GM18502 (cell line): ENCODE results near the gene ATOX1.
"Not testable (repeated sequence)": the region's sequence is repeated elsewhere in the genome, so short reads cannot be mapped to it uniquely, and the experiment has no call there.

Source experiments
- ATAC-seq: cut with Tn5 transposase; IDR thresholded peaks from one replicate; pipeline ENCODE4 v1.9.1; 2021; ENCODE audit warnings: mild to moderate bottlenecking; ENCODE audit not compliant: unreplicated experiment, poor library complexity

Gene ATOX1, protein sequence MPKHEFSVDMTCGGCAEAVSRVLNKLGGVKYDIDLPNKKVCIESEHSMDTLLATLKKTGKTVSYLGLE

DNA sequence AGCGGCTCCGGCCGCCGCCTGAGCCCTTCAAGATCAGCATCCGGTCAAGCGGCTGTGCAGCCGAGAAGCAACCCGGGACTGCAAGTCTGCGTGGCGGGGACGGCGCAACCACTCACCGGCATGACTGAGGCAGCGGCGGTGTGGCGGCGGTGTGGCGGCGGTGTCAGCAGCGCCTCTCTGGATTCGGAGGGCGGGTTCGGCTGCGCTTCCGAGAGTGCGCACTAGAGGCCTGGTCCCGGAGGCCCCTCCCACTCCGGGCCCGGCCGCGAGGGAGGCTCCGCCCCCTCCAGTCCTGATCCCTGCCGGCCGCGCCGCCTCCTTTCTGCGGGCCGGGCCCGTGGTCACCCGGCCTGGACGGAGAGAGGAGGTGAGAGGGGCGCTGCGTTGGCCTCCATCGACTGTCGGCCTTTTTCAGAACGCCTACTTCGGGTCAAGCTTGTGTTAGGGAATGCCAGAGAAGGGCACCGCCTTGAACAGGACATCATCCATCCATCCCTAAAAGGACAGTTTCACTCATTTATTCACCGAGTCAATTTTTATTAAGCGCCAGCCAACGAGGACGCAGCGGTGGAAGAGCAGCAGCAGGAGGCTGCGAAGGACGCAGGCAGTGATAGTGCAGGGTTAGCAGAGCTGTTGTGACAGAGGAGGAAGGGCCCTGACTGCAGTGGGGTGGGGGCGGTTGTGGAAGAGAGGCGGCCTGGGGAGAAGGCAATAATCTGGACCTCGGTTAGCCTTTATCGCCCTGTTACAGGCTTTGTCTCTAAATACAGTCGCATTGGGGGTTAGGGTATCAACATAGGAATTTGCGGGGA is at the start of gene ATOX1:
Gene ATOX1, minus strand, starts transcription at position 202 of the 812 bp plus-strand sequence. Its CDS starts 80 bp downstream, at position 122.
- peak; percentile 92 for ATAC-seq

DNA sequence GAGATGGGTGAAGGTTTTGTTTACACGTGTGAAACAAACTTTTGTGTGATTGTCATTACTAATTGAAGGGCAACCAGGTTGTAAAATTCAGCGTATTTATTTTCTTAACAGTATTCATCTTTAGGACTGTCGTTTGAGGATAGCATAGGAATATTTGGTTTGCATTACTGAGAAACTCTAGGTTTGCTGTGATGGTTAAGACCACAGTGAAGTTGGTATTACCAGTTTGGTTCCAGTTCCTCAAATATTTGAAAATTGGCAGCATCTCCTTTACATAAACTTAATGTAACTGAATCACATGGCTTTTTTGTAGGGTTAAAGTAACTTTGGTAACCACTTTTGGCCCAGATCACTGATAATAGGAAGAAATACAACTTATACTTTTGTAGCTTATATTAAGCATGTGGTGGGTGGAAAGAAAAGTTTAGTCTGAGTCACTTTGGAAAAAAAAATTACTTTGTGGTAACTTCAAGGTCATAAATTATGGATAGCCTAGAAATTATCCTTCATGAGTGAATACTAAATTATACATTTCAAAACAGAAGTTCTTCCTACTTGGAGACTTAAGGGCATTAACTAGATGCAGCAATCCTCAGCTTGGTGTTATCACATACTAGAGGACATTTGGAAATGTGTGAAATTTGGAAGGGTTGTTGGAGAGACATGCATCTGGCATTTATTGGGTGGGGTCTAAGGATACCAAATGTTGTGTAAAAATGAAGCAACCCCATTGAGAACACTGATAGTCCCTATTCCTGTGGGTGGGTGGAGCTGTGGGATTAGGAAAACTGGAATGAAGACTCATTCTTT is 47.2 kb upstream of the ATOX1 start:
- ATAC-seq, result no peak

DNA sequence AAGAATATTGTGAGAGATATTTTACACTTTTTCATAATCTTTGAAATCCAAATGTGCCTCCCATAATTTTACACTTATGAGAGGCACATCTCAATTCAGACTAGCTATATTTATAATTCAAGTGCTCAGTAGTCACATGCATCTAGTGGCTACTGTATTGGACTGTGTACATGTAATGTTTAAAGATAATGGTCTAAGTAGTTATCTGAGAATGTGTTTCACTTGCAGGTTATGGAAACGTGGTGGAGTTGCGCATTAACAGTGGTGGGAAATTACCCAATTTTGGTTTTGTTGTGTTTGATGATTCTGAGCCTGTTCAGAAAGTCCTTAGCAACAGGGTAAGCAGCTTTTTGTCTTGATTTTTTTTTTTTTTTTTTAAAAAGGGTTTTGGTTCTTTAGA is 42.1 kb upstream of the ATOX1 start:
- no peak for ATAC-seq

DNA sequence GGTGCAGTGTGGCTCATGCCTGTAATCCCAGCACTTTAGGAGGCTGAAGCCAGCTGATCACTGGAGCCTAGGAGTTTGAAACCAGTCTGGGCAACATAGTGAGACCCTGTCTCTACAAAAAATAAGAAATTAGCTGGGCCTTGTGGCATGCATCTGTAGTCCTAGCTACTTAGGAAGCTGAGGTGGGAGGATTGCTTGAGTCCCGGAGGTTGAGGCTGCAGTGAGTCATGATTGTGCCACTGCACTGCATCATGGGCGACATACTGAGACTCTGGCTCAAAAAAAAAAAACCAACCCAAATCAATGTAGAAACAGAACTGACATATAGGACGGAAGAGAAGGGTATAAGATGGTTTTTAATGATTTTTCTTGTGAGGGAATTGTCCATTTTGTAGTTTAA is 41.0 kb upstream of the ATOX1 start:
- ATAC-seq, result no peak

DNA sequence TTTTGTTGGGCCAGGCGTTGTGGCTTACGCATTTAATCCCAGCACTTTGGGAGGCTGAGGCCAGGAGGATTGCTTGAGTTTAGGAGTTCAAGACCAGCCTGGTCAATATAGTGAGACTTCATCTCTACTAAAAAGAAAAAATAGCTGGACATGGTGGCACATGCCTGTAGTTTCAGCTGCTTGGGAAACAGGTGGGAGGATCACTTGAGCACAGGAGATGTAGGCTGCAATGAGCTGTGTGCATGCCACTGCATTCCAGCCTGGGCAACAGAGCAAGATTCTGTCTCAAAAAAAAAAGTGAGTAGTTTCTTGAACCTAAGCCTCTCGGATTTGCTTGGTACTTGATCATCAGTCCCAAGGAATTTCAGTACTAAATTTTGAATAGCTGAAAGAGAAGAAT is 40.2 kb upstream of the ATOX1 start:
- ATAC-seq, result no peak

DNA sequence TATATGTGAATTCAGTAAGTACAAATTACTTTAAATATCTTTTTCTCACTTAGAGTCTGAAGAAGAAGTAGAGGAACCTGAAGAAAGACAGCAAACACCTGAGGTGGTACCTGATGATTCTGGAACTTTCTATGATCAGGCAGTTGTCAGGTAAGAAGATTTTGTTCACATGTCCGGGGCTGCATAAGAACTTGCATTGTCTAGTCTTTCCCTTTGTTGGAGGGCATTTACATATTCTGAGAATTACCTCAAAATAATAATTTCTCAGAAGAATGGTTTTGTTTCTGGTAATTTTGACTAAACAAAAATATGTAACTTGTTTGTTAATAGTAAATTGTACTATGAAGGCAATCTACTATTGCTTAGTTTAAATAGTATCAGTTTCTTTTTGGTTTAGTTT is 37.0 kb upstream of the ATOX1 start:
- ATAC-seq, result no peak

DNA sequence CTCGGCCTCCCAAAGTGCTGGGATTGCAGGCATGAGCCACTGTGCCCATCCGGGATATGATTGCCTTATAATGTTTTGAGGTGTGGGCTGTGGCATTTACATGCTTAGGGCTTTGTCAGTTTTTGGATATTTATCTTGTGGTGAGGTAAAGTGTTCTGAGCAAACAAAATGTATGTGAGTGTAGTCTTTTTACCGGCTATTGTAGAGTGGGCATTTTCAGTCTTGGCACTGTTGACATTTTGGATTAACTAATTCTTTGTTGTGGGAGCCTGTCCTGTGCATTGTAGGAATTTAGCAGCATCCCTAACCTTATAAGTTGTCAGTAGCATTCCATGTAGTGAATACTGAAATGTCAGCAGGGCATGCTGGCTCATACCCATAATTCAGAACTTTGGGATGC is 34.9 kb upstream of the ATOX1 start:
- ATAC-seq, result no peak

DNA sequence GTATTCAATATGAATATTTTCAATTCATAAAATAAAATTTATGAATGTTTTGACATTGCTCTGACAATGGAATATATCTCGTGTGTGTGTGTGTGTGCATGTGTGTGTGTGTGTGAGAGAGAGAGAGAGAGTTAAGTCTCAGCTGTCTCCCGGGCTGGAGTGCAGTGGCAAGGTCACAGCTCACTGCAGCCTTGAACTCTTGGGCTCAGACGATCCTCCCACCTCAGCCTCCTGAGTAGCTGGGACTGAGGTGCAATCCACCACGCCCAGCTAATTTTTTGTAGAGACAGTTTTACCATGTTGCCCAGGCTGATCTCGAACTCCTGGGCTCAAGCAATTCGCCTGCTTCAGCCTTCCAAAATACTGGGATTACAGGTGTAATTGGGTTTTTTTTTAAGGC is 29.4 kb upstream of the ATOX1 start:
- ATAC-seq, result no peak

DNA sequence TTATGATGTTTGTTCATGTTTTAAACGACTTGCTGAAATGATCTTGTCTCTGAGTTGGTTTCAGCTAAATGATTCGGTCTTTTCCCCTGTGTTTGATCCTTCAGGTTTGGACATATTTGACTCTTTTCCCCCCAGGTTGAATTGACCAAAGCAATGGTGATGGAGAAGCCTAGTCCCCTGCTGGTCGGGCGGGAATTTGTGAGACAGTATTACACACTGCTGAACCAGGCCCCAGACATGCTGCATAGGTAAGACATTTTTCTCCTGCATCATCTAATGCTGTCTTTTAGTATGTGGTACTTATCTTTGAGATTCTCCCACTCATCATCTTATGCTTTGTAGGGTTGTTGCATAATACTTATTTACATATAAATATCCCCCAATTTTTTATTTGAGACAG is 28.0 kb upstream of the ATOX1 start:
- no peak for ATAC-seq

DNA sequence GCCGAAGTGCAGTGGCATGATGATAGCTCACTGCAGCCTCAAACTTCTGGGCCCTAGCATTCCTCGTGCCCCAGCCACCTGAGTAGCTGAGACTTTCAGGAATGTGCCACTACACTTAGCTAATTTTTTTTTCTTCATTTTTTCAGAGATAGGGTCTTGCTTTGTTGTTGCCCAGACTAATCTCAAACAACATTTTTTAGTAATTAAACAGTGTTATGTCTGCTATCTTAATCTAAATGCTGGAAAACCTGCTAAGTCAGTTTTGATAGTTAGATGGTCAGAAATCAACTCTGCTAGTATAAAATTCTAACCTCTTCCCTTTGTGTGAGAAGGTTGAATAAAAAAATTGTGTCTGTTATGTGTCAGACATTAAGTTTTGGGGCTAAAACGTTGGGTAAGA is 25.7 kb upstream of the ATOX1 start:
- ATAC-seq, result no peak

DNA sequence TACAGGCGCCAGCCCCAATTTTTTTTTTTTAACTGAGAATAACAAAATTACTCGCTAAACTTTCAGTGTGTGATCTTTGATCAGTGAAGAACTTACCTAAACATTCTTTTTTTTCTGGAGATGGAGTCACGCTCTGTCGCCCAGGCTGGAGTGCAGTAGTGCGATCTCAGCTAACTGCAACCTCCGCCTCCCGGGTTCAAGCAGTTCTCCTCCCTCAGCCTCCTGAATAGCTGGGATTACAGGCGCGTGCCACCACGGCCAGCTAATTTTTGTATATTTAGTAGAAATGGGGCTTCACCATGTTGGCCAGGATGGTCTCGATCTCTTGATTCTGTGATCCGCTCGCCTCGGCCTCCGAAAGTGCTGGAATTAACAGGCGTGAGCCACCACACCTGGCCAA is 25.2 kb upstream of the ATOX1 start:
- ATAC-seq, result not testable (repeated sequence)

DNA sequence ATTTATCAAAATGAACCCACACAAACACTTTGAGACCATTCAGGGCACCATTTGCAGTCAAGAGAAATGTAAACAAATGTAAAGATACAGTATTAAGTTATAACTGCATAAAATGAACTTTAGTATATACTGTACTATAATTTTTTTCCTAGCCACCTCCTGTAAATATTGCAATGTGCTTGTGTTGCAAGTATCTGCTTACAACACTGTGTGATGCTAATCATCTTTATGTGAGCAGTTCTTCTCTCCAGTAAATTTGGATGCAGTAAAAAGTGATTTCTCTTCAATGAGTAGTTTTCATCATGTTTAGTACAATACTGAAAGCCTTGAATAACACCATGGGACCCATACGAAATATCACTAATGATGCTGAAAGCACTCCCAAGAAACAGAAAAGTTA is 22.8 kb upstream of the ATOX1 start:
- ATAC-seq, result no peak

DNA sequence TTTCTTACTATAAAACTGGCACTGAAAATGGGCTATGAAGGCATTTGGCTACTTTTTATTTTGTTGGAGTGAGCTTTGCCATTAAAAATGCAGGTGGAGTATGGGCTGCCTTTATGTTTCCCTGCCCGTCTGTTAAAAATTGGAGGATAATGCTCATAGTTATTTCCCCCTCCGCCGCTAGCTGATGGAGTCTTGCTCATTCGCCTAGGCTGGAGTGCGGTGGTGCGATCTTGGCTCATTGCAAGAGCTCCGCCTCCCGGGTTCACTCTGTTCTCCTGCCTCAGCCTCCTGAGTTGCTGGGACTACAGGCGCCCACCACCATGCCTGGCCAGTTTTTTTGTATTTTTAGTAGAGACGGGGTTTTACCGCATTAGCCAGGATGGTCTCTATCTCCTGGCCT is 21.9 kb upstream of the ATOX1 start:
- ATAC-seq, result no peak

DNA sequence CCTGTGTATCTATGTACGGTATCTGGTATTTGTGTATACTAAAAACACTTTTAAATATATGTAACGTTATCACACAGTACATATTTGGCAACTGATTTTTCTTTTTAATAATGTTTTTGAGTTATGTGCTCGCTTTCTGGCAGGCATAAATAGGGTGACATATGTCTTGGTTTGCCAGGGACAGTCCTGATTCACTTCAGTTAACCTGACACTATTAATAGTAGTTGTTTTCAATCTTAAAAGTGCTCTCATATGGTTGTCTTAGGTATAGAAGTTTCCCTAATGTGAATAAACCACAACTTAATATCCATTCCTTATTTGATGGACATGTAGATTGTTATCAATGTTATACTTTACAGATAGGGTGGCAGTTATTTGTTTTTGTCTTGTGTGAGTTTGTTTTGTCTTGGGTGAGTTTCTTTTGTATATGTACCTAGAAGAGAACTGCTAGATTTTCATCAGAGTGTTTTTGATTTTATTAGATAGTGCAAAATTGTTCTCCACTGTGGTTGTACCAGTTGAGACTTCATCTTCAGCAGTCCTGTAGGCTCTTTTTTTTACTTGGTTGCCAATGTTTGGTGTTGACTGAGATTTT is 21.2 kb upstream of the ATOX1 start:
- peak; percentile 52 for ATAC-seq

DNA sequence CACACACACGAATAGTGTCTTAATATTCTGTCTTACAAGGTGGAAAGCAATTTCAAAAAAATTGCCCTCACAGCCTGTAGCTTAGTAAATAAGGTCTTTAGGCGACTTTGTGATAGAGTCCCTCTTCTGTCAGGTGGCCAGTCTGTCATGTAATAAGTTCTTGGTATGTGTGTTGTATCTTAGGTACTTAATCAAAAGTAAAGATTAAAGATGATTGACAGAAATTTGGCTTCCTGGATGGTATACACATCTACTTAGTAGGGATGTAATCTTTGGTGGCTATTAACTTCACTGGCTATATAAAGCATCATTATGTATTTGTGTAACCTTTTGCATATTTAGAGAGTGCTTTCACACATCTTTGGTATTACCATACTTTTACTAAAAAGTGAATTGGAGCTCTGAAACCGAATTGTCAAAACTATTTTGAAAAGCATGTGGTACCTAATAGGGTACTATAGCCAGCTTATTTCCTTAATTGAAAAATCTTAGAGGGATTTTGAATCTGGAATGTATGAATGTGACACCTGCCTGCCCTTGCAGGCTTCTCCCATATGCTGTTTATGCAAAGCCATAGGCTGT is 16.7 kb upstream of the ATOX1 start:
- ATAC-seq, result no peak

DNA sequence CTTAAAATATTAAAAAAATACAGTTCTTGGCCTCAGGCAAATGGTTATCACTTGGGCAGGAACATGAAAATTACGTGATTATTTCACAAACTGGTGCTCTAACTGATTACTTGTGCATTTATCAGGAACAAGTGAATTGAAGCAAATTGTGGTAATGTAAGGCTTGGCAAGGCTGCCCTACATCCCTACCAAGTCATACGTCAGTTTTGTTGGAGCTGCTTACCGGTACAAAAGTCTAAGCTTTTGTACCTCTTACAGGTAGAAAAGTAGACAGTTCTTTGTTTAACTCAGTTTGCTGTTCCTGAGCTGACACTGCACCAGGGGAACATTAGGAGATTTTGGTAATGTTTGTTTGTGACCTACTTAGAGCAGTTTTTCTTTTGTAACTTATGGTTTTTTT is 15.5 kb upstream of the ATOX1 start:
- no peak for ATAC-seq

DNA sequence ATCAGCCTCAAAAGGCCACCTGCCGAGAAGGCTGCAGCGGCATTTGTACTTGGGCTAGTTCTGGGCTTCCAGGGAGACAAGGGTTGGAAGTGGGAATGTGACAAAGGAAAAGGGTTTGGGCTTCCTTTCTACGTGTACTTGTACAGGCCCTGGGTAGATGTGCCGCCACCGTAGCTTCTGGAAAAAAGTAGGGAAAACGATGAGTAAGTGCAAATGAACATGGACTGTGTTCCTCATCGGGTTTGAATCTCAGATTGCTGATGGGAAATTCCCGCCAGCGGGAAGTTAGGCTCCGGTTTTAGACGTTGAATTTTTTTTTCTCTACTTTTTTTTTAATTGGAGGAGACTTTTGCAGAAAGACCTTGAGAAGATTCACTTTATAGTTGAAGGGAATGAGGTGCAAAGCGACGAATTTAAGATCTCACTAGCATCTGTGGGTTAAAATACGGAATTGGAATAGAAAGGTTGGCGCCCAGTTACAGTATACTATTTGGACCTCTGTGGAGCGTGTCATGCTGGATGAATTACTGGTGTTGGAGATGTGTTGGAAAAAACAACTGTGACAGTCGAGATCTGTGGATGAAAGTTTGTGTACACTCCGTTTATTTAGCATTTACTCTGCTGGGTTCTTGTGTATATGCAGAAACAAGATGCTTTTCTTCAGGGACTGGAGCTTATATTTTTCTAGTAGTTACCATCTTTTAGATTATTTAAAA is 14.6 kb upstream of the ATOX1 start:
- no peak for ATAC-seq

DNA sequence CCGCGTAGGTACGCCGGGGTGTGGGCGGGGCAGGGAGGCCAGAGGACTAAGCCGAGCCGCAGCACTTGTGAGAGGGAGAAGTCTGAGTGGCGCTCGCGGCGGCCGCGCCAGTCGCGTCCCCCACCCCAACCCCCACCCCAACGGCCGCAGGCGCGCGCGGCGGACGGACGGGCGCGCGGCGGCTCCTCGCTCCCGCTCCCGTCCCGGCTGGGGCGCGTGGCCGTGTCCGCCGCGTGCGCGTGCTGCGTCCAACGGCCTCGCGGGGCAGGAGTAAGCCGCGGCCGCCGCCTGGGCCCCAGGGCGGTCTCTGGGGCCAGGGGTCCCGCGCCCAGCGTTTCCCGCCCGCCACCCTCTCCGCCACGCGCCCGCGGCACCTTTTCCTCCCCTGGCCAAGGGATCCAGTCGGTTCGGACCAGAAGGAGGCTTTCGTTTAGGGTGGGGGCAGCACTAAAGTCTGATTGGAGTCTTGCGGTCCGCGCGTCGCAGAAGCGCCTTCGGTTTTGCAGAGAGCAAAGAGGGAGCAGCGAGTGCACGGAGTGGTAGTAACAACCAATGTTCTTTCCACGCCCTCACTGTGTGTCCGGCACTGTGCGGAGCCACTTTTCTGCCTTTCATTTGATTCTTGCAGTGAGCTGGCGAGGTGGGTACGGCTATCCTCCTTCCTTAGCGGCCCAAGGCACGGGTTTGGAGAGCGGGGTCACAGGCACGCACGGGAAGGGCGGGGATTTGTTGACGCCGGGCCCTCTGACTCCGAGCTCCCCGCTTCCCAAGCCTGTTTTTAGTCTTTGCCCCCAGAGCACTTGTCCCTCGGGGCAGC is 13.8 kb upstream of the ATOX1 start:
- no peak for ATAC-seq

DNA sequence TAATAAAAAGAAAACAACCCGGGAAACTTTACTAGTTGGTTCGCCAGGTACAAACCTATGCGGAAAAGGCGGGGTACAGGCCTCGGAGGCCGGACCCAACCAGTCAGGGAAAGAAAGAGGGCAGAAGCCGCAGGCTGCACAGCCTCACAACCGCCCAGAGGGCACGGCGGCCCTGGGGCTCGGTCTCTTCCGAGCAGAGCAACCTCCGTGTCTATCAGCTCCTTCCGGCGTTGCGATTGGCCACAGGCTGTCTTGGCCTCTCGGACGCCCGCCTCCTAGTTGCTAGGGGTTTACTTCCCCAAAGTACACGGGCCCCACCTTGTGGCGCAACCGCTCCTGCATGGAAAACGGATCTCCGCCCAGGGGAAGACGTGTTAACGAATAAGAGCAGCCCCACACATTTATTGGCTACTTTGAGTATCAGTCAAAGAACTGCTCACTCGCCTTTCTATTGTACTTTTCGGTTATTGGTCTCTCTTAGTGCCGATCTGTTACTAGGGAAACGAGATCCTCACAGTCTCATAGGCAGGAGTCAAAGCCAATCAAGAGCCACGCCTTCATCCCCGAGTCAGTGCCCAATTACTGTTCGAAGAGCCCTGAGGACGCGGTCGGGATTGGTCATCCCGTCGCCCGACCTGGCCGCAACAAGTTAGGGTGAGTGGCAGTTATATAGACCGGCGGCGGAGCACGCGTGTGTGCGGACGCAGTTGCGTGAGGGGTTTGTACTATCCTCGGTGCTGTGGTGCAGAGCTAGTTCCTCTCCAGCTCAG is 13.0 kb upstream of the ATOX1 start, which contains the start of gene G3BP1:
Gene G3BP1, plus strand, starts transcription at position 696 of the 770 bp plus-strand sequence. CDS start 14,667 bp downstream, outside the sequence.
- peak; percentile 83 for ATAC-seq
